Motor neuron (in vitro differentiated cells): ENCODE results near the gene TM9SF3. TPM values are rescaled to one million over a fixed set of nuclear protein-coding genes. Genes with fewer than 3 reads are reported as not detected.
A peak's percentile ranks its signal among the peaks of the same experiment; 100 is the strongest.

Source experiments
- ATAC-seq, 8 experiments: fragments of 200-7000 bp; cut with Tn5 transposase; replicated peaks in 6 of 8; 2 replicates each; pipeline ENCODE4 v1.8.0; 2021; ENCODE audit warnings: mild to moderate bottlenecking in 8 of 8, moderate library complexity in 8 of 8
- H3K27ac ChIP-seq, 2 donors: fragments of 250-450 bp; sonication (Bioruptor Pico); 2 replicates each; pipeline ENCODE4 v1.9.0; 2021; ENCODE audit warnings: antibody characterized with exemption in 2 of 2, mild to moderate bottlenecking in 2 of 2, moderate library complexity in 1 of 2
- H3K4me1 ChIP-seq, 2 donors: fragments of 250-450 bp; sonication (Bioruptor Pico); replicated peaks in 1 of 2; 2 replicates each; pipeline ENCODE4 v1.6.1; 2021; ENCODE audit warnings: antibody characterized with exemption in 2 of 2, mild to moderate bottlenecking in 2 of 2, moderate library complexity in 1 of 2
- H3K4me3 ChIP-seq, 5 donors: fragments of 250-450 bp; sonication (Bioruptor Pico); 2 replicates each; pipeline ENCODE4 v1.9.0; 2021; ENCODE audit warnings: antibody characterized with exemption in 5 of 5, mild to moderate bottlenecking in 5 of 5, moderate library complexity in 4 of 5
- WGBS, 10 experiments: fragments of 450-650 bp; shearing (Covaris generic); methylation state at CpG; one replicate each; pipeline ENCODE4 v1.0.0; 2022; 5-methylcytosine and 5-hydroxymethylcytosine counted together
- in situ Hi-C, 9 experiments: fragments of 400-800 bp; cut with MboI; loops; one replicate each; pipeline ENCODE4 v1.15.0; 2021; ENCODE audit warnings: low sequenced_read_pairs in 9 of 9, low pct_unique_long_range_greater_than_20kb in 2 of 9; ENCODE audit not compliant: unreplicated experiment in 9 of 9
- total RNA-seq, 8 experiments: library from RNA; unstranded; fragments of 300-600 nt; gene quantifications; 2 replicates each; pipeline versions ENCODE4 v1.2.3 to v1.2.4, GENCODE V29; 2022

Gene TM9SF3
- total RNA-seq = 100 to 1,000 TPM in 1 of 8 experiments, 10 to 100 TPM in 7; 50.2 to 116 (median 64.7) TPM

- 0 to 1% (median 0%) methylated on average over 1 to 15 of the region's 107 CpGs; no CpG with 5 or more reads in 5 of the 10 experiments for WGBS, 10 experiments
- Histone ChIP-seq H3K4me1 (peaks cover 21 to 34% of the 10 kb centered on the region in 2 donors), H3K27ac (peak within 1 kb of the TSS; percentile 97 to 99), H3K4me3 (peak within 1 kb of the TSS; percentile 78 to 99 (median 86))
- ATAC-seq = peak; percentile 78 to 90 (median 86)
- in situ Hi-C loops = no loop called here
Observed at GRCh38 chr10:96586419-96587263, at the start of gene TM9SF3. Gene TM9SF3 (minus strand): TSS chr10:96587012. CDS start chr10:96586835, 177 bp downstream.

GRCh38 chr10:96636551-96636950 is 49.7 kb upstream of the TM9SF3 start:
- 33 to 88% (median 50%) methylated on average over 1 of the region's 1 CpG; no CpG with 5 or more reads in 3 of the 10 experiments for WGBS, 10 experiments

GRCh38 chr10:96632974-96633710 is 46.3 kb upstream of the TM9SF3 start:
- in situ Hi-C loops = loop anchor here in 2 of 9 experiments (25.0 kb wide), 2 partner anchors 104 to 179 kb away; no protein-coding TSS in a partner anchor
- ATAC-seq = peak; percentile 54 to 99 (median 86)
- 31 to 100% (median 57%) methylated on average over 1 to 4 of the region's 4 CpGs; no CpG with 5 or more reads in 1 of the 10 experiments for WGBS, 10 experiments
- Histone ChIP-seq H3K4me1 (peaks cover 16 to 18% of the 10 kb centered on the region in 2 donors), H3K27ac (peak overlapping the region; percentile 14 to 58), H3K4me3 (no peak overlapping the region)

More at GRCh38 chr10:96636551-96636950, 49.7 kb upstream of the TM9SF3 start:
- H3K27ac ChIP-seq = no peak overlapping the region
- no peak for ATAC-seq
- in situ Hi-C loops = loop anchor here in 2 of 9 experiments (25.0 kb wide), 2 partner anchors 101 to 176 kb away; no protein-coding TSS in a partner anchor
- peaks cover 36 to 41% of the 10 kb centered on the region in 2 donors for H3K4me1 ChIP-seq
- no peak overlapping the region for H3K4me3 ChIP-seq

- Histone ChIP-seq H3K4me1 (peaks cover 2 to 8% of the 10 kb centered on the region in 2 donors), H3K27ac (no peak overlapping the region), H3K4me3 (no peak overlapping the region)
- 11 to 100% (median 76%) methylated on average over 1 of the region's 1 CpG; no CpG with 5 or more reads in 2 of the 10 experiments for WGBS, 10 experiments
- in situ Hi-C loops = loop anchor here in 2 of 9 experiments (25.0 kb wide), 2 partner anchors 110 to 185 kb away; no protein-coding TSS in a partner anchor
- no peak for ATAC-seq
Observed at GRCh38 chr10:96627292-96627691, 40.5 kb upstream of the TM9SF3 start.

GRCh38 chr10:96626795-96627194 is 40.0 kb upstream of the TM9SF3 start:
- no peak overlapping the region for H3K27ac ChIP-seq
- 59 to 100% (median 82%) methylated on average over 1 to 4 of the region's 5 CpGs; no CpG with 5 or more reads in 2 of the 10 experiments for WGBS, 10 experiments
- in situ Hi-C loops = loop anchor here in 2 of 9 experiments (25.0 kb wide), 2 partner anchors 111 to 186 kb away; no protein-coding TSS in a partner anchor
- peak in 2 of 8 experiments; percentile 8 to 16 for ATAC-seq
- peaks cover 0 to 8% of the 10 kb centered on the region in 2 donors for H3K4me1 ChIP-seq
- no peak overlapping the region for H3K4me3 ChIP-seq

- Histone ChIP-seq H3K4me3 (no peak overlapping the region), H3K27ac (no peak overlapping the region), H3K4me1 (peaks cover 0 to 8% of the 10 kb centered on the region in 2 donors)
- in situ Hi-C loops = loop anchor here in 2 of 9 experiments (25.0 kb wide), 2 partner anchors 112 to 187 kb away; no protein-coding TSS in a partner anchor
- WGBS, 10 experiments = 60% methylated on average over 1 of the region's 1 CpG; no CpG with 5 or more reads in 9 of the 10 experiments
- ATAC-seq = no peak
Observed at GRCh38 chr10:96625173-96625572, 38.4 kb upstream of the TM9SF3 start.

GRCh38 chr10:96622013-96622787 is 35.4 kb upstream of the TM9SF3 start:
- ATAC-seq = peak in 3 of 8 experiments; percentile 26 to 64 (median 27)
- 33 to 100% (median 77%) methylated on average over 1 to 6 of the region's 6 CpGs; no CpG with 5 or more reads in 3 of the 10 experiments for WGBS, 10 experiments
- in situ Hi-C loops = no loop called here
- Histone ChIP-seq H3K27ac (no peak overlapping the region), H3K4me3 (no peak overlapping the region), H3K4me1 (peaks cover 11 to 15% of the 10 kb centered on the region in 2 donors)

- Histone ChIP-seq H3K4me1 (peaks cover 11 to 12% of the 10 kb centered on the region in 2 donors), H3K4me3 (no peak overlapping the region), H3K27ac (no peak overlapping the region)
- ATAC-seq = no peak
- whole genome bisulfite sequencing, 10 experiments = 55 to 100% (median 89%) methylated on average over 1 to 14 of the region's 17 CpGs; no CpG with 5 or more reads in 2 of the 10 experiments
- in situ Hi-C loops = no loop called here
Observed at GRCh38 chr10:96619796-96620773, 33.3 kb upstream of the TM9SF3 start.

GRCh38 chr10:96619120-96619519 is 32.3 kb upstream of the TM9SF3 start:
- ATAC-seq = peak in 5 of 8 experiments; percentile 28 to 62 (median 47)
- Histone ChIP-seq H3K4me1 (peaks cover 11 to 12% of the 10 kb centered on the region in 2 donors), H3K27ac (no peak overlapping the region), H3K4me3 (no peak overlapping the region)
- in situ Hi-C loops = no loop called here
- WGBS, 10 experiments = 72 to 97% (median 88%) methylated on average over 3 to 6 of the region's 11 CpGs; no CpG with 5 or more reads in 6 of the 10 experiments

GRCh38 chr10:96618653-96619052 is 31.8 kb upstream of the TM9SF3 start:
- Histone ChIP-seq H3K4me1 (peaks cover 11 to 12% of the 10 kb centered on the region in 2 donors), H3K4me3 (no peak overlapping the region), H3K27ac (no peak overlapping the region)
- in situ Hi-C loops = no loop called here
- ATAC-seq = peak; percentile 15 to 89 (median 76)
- WGBS, 10 experiments = 0 to 50% (median 20%) methylated on average over 1 to 2 of the region's 2 CpGs; no CpG with 5 or more reads in 2 of the 10 experiments

GRCh38 chr10:96616961-96617360 is 30.1 kb upstream of the TM9SF3 start:
- in situ Hi-C loops = no loop called here
- peaks cover 7 to 11% of the 10 kb centered on the region in 2 donors for H3K4me1 ChIP-seq
- H3K27ac ChIP-seq = no peak overlapping the region
- 55 to 100% (median 78%) methylated on average over 2 to 4 of the region's 4 CpGs; no CpG with 5 or more reads in 2 of the 10 experiments for WGBS, 10 experiments
- no peak for ATAC-seq
- no peak overlapping the region for H3K4me3 ChIP-seq
